SK-N-SH (cell line): ENCODE data around the gene ADGRF5.

Source experiments
- CTCF ChIP-seq: fragments of 200-600 bp; sonication (generic); IDR thresholded peaks from 2 replicates; pipeline ENCODE4 v1.6.1; 2017; ENCODE audit warnings: antibody characterized with exemption, mild to moderate bottlenecking, moderate library complexity
- EZH2phosphoT487 ChIP-seq: fragments of 200-600 bp; sonication (generic); IDR thresholded peaks from 2 replicates; pipeline ENCODE4 v1.6.1; 2017; ENCODE audit warnings: low read depth, mixed run types, mild to moderate bottlenecking, antibody characterized with exemption, moderate library complexity, borderline replicate concordance
- FOXJ3 ChIP-seq: sonication (generic); formaldehyde crosslinking; IDR thresholded peaks from 2 replicates; pipeline ENCODE4 v1.5.1; 2020; ENCODE audit warnings: mild to moderate bottlenecking, missing genetic modification reagents
- POLR2AphosphoS5 ChIP-seq: IDR thresholded peaks from 2 replicates; pipeline ENCODE4 v1.6.1; 2012; ENCODE audit warnings: low read depth, low read length
- USF2 ChIP-seq: fragments of 150-350 bp; IDR thresholded peaks from 2 replicates; pipeline ENCODE4 v1.6.1; 2017; ENCODE audit warnings: antibody characterized with exemption, low read length, low read depth, borderline replicate concordance

- TF ChIP-seq CTCF (no peak), EZH2phosphoT487 (no peak), POLR2AphosphoS5 (no peak), USF2 (no peak), FOXJ3 (CRISPR knock-in tag) (no peak)
Measured at GRCh38 chr6:46931416-46931815, 9.7 kb upstream of the ADGRF5 start.
